ENCODE results near the gene OSBPL2. TPM values are rescaled to one million over a fixed set of nuclear protein-coding genes. Genes with fewer than 3 reads are reported as not detected.

OSBPL2 gene
- total RNA-seq, 1 donor from 2014 or later = 29.9 TPM

GRCh38 chr20:62311150-62311549, 72.8 kb downstream of the OSBPL2 start:
- Mint-ChIP-seq H3K4me3 (ENCODE audit: low read depth) (no peak overlapping the region), H3K36me3 (ENCODE audit: low read depth) (peaks cover 9% of the 10 kb centered on the region), H3K9me3 (no peaks in the 10 kb centered on the region), H3K4me1 (ENCODE audit: low read depth) (no peaks in the 10 kb centered on the region), H3K27ac (no peak overlapping the region), H3K27me3 (ENCODE audit: low read depth) (no peaks in the 10 kb centered on the region)
- DNase-seq (ENCODE audit: low spot score) = no peak
- intact Hi-C loops (cut with micrococcal nuclease) = no loop called here

GRCh38 chr20:62311832-62312661, 73.7 kb downstream of the OSBPL2 start:
- Mint-ChIP-seq H3K27me3 (ENCODE audit: low read depth) (no peaks in the 10 kb centered on the region), H3K9me3 (no peaks in the 10 kb centered on the region), H3K4me3 (ENCODE audit: low read depth) (no peak overlapping the region), H3K4me1 (ENCODE audit: low read depth) (no peaks in the 10 kb centered on the region), H3K27ac (no peak overlapping the region), H3K36me3 (ENCODE audit: low read depth) (peaks cover 7% of the 10 kb centered on the region)
- no peak for DNase-seq (ENCODE audit: low spot score)
- intact Hi-C loops (cut with micrococcal nuclease) = no loop called here

GRCh38 chr20:62312662-62312977, 74.3 kb downstream of the OSBPL2 start:
- intact Hi-C loops (cut with micrococcal nuclease) = no loop called here
- H3K4me1 Mint-ChIP-seq (ENCODE audit: low read depth) = no peaks in the 10 kb centered on the region
- DNase-seq (ENCODE audit: low spot score) = no peak
- H3K4me3 Mint-ChIP-seq (ENCODE audit: low read depth) = no peak overlapping the region
- peaks cover 7% of the 10 kb centered on the region for H3K36me3 Mint-ChIP-seq (ENCODE audit: low read depth)
- H3K27me3 Mint-ChIP-seq (ENCODE audit: low read depth) = no peaks in the 10 kb centered on the region
- no peak overlapping the region for H3K27ac Mint-ChIP-seq
- H3K9me3 Mint-ChIP-seq = no peaks in the 10 kb centered on the region

- peaks cover 4% of the 10 kb centered on the region for H3K36me3 Mint-ChIP-seq (ENCODE audit: low read depth)
- intact Hi-C loops (cut with micrococcal nuclease) = no loop called here
- H3K9me3 Mint-ChIP-seq = no peaks in the 10 kb centered on the region
- no peak for DNase-seq (ENCODE audit: low spot score)
- H3K27ac Mint-ChIP-seq = no peak overlapping the region
- H3K4me3 Mint-ChIP-seq (ENCODE audit: low read depth) = no peak overlapping the region
- no peaks in the 10 kb centered on the region for H3K27me3 Mint-ChIP-seq (ENCODE audit: low read depth)
- H3K4me1 Mint-ChIP-seq (ENCODE audit: low read depth) = no peaks in the 10 kb centered on the region
These were observed 74.7 kb downstream of the OSBPL2 start for GRCh38 chr20:62313021-62313420.

GRCh38 chr20:62313460-62314338, 75.4 kb downstream of the OSBPL2 start:
- DNase-seq (ENCODE audit: low spot score) = no peak
- H3K36me3 Mint-ChIP-seq (ENCODE audit: low read depth) = peaks cover 3% of the 10 kb centered on the region
- H3K9me3 Mint-ChIP-seq = no peaks in the 10 kb centered on the region
- no peaks in the 10 kb centered on the region for H3K4me1 Mint-ChIP-seq (ENCODE audit: low read depth)
- H3K27me3 Mint-ChIP-seq (ENCODE audit: low read depth) = no peaks in the 10 kb centered on the region
- H3K4me3 Mint-ChIP-seq (ENCODE audit: low read depth) = no peak overlapping the region
- no peak overlapping the region for H3K27ac Mint-ChIP-seq
- intact Hi-C loops (cut with micrococcal nuclease) = no loop called here

GRCh38 chr20:62314339-62314638, 76.0 kb downstream of the OSBPL2 start:
- DNase-seq (ENCODE audit: low spot score) = no peak
- Mint-ChIP-seq H3K4me1 (ENCODE audit: low read depth) (no peaks in the 10 kb centered on the region), H3K36me3 (ENCODE audit: low read depth) (no peaks in the 10 kb centered on the region), H3K4me3 (ENCODE audit: low read depth) (no peak overlapping the region), H3K27me3 (ENCODE audit: low read depth) (no peaks in the 10 kb centered on the region), H3K9me3 (no peaks in the 10 kb centered on the region), H3K27ac (no peak overlapping the region)
- intact Hi-C loops (cut with micrococcal nuclease) = no loop called here

- no peak for DNase-seq (ENCODE audit: low spot score)
- Mint-ChIP-seq H3K27me3 (ENCODE audit: low read depth) (no peaks in the 10 kb centered on the region), H3K27ac (no peak overlapping the region), H3K4me3 (ENCODE audit: low read depth) (no peak overlapping the region), H3K4me1 (ENCODE audit: low read depth) (no peaks in the 10 kb centered on the region), H3K9me3 (no peaks in the 10 kb centered on the region), H3K36me3 (ENCODE audit: low read depth) (no peaks in the 10 kb centered on the region)
- intact Hi-C loops (cut with micrococcal nuclease) = no loop called here
These were observed 76.5 kb downstream of the OSBPL2 start for GRCh38 chr20:62314711-62315302.

- Mint-ChIP-seq H3K4me1 (ENCODE audit: low read depth) (no peaks in the 10 kb centered on the region), H3K9me3 (no peaks in the 10 kb centered on the region), H3K27me3 (ENCODE audit: low read depth) (no peaks in the 10 kb centered on the region), H3K36me3 (ENCODE audit: low read depth) (no peaks in the 10 kb centered on the region), H3K27ac (no peak overlapping the region), H3K4me3 (ENCODE audit: low read depth) (no peak overlapping the region)
- intact Hi-C loops (cut with micrococcal nuclease) = no loop called here
- DNase-seq (ENCODE audit: low spot score) = no peak
These were observed 77.5 kb downstream of the OSBPL2 start for GRCh38 chr20:62315773-62316172.

- intact Hi-C loops (cut with micrococcal nuclease) = no loop called here
- Mint-ChIP-seq H3K36me3 (ENCODE audit: low read depth) (no peaks in the 10 kb centered on the region), H3K27me3 (ENCODE audit: low read depth) (no peaks in the 10 kb centered on the region), H3K4me1 (ENCODE audit: low read depth) (no peaks in the 10 kb centered on the region), H3K9me3 (no peaks in the 10 kb centered on the region), H3K27ac (no peak overlapping the region), H3K4me3 (ENCODE audit: low read depth) (no peak overlapping the region)
- DNase-seq (ENCODE audit: low spot score) = no peak
These were observed 78.2 kb downstream of the OSBPL2 start for GRCh38 chr20:62316331-62317166.

- Mint-ChIP-seq H3K27me3 (ENCODE audit: low read depth) (no peaks in the 10 kb centered on the region), H3K27ac (no peak overlapping the region), H3K9me3 (no peaks in the 10 kb centered on the region), H3K4me3 (ENCODE audit: low read depth) (no peak overlapping the region), H3K36me3 (ENCODE audit: low read depth) (no peaks in the 10 kb centered on the region), H3K4me1 (ENCODE audit: low read depth) (no peaks in the 10 kb centered on the region)
- intact Hi-C loops (cut with micrococcal nuclease) = no loop called here
- DNase-seq (ENCODE audit: low spot score) = no peak
These were observed 78.9 kb downstream of the OSBPL2 start for GRCh38 chr20:62317167-62317655.

- H3K9me3 Mint-ChIP-seq = no peaks in the 10 kb centered on the region
- no peak for DNase-seq (ENCODE audit: low spot score)
- no peaks in the 10 kb centered on the region for H3K36me3 Mint-ChIP-seq (ENCODE audit: low read depth)
These were observed 80.4 kb downstream of the OSBPL2 start for GRCh38 chr20:62318400-62319345.

More at GRCh38 chr20:62318400-62319345, 80.4 kb downstream of the OSBPL2 start:
- Mint-ChIP-seq H3K4me3 (ENCODE audit: low read depth) (no peak overlapping the region), H3K27ac (no peak overlapping the region), H3K27me3 (ENCODE audit: low read depth) (no peaks in the 10 kb centered on the region), H3K4me1 (ENCODE audit: low read depth) (no peaks in the 10 kb centered on the region)
- intact Hi-C loops (cut with micrococcal nuclease) = no loop called here

Data from activated T-helper 2 cell treated with anti-CD3 and anti-CD28 coated beads, Interferon-gamma antibody, Interleukin-2, Interleukin-4, amounts not matched to agents 10 μg/mL and 5 μg/mL and 100 μg/mL, durations not matched to agents 14 hours and 24 hours and 36 hours (primary cell).